HL-60 (cell line): Measurements from ENCODE around the gene ERC2.
A peak's percentile ranks its signal among the peaks of the same experiment; 100 is the strongest.

Source experiments
- DNase-seq, 2 experiments: peaks; one replicate each; pipeline ENCODE4 v3.0.0-alpha.2; 2010 to 2020; ENCODE audit warnings: low read depth in 1 of 2, low spot score in 1 of 2
- H3K27ac ChIP-seq: fragments of 250-450 bp; sonication (Bioruptor Pico); replicated peaks from 2 replicates; pipeline ENCODE4 v1.5.1; 2020; ENCODE audit warnings: mild to moderate bottlenecking, moderate library complexity
- H3K27me3 ChIP-seq: fragments of 250-450 bp; sonication (Bioruptor Pico); 2 replicates; pipeline ENCODE4 v1.5.1; 2021; ENCODE audit warnings: mild to moderate bottlenecking, moderate library complexity; ENCODE audit not compliant: insufficient read depth, poor library complexity, severe bottlenecking
- H3K4me3 ChIP-seq: replicated peaks from 2 replicates; pipeline ENCODE4 v1.5.1; 2011; ENCODE audit warnings: mild to moderate bottlenecking, control low read depth, low read length; ENCODE audit not compliant: insufficient read depth
- GABPA ChIP-seq: IDR thresholded peaks from 2 replicates; pipeline ENCODE4 v1.6.1; 2012; ENCODE audit warnings: low read depth
- POLR2AphosphoS5 ChIP-seq: IDR thresholded peaks from 2 replicates; pipeline ENCODE4 v1.6.1; 2012; ENCODE audit warnings: low read depth
- SPI1 ChIP-seq: IDR thresholded peaks from 2 replicates; pipeline ENCODE4 v1.6.1; 2012; ENCODE audit warnings: low read depth, mild to moderate bottlenecking, borderline replicate concordance
- TF ChIP-seq, protein P1 (sequence below): IDR thresholded peaks from one replicate; pipeline ENCODE4 v1.5.1; 2011; ENCODE audit warnings: low read length, control low read depth, inconsistent platforms; ENCODE audit not compliant: insufficient read depth
- TF ChIP-seq, protein P2 (sequence below): IDR thresholded peaks from 2 replicates; pipeline ENCODE4 v1.6.1; 2012; ENCODE audit warnings: low read depth; ENCODE audit not compliant: insufficient replicate concordance

The ERC2 gene

DNA sequence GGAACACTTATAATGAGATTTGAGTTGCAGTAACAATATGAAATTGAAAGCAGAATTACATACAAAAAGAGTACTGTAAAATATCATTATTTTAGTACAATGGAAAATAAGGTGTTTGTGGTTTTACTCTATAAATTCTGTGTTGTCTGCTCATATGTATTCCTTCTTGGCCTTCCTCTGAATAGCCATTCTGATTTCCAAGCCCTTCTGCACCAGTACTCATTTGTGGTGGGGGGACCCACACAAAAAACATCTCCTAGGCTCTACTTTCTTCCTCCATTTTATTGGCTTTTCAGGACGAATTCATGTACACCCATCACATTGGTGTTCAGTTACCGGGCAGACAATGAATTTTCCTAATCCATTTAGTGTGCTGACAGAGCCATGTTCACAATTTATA, 338.2 kb downstream of the ERC2 start:
- no peak for TF ChIP-seq GABPA
- TF ChIP-seq POLR2AphosphoS5, result no peak
- TF ChIP-seq, protein P1, sequence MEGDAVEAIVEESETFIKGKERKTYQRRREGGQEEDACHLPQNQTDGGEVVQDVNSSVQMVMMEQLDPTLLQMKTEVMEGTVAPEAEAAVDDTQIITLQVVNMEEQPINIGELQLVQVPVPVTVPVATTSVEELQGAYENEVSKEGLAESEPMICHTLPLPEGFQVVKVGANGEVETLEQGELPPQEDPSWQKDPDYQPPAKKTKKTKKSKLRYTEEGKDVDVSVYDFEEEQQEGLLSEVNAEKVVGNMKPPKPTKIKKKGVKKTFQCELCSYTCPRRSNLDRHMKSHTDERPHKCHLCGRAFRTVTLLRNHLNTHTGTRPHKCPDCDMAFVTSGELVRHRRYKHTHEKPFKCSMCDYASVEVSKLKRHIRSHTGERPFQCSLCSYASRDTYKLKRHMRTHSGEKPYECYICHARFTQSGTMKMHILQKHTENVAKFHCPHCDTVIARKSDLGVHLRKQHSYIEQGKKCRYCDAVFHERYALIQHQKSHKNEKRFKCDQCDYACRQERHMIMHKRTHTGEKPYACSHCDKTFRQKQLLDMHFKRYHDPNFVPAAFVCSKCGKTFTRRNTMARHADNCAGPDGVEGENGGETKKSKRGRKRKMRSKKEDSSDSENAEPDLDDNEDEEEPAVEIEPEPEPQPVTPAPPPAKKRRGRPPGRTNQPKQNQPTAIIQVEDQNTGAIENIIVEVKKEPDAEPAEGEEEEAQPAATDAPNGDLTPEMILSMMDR, result no peak
- no peak for TF ChIP-seq SPI1
- TF ChIP-seq, protein P2, sequence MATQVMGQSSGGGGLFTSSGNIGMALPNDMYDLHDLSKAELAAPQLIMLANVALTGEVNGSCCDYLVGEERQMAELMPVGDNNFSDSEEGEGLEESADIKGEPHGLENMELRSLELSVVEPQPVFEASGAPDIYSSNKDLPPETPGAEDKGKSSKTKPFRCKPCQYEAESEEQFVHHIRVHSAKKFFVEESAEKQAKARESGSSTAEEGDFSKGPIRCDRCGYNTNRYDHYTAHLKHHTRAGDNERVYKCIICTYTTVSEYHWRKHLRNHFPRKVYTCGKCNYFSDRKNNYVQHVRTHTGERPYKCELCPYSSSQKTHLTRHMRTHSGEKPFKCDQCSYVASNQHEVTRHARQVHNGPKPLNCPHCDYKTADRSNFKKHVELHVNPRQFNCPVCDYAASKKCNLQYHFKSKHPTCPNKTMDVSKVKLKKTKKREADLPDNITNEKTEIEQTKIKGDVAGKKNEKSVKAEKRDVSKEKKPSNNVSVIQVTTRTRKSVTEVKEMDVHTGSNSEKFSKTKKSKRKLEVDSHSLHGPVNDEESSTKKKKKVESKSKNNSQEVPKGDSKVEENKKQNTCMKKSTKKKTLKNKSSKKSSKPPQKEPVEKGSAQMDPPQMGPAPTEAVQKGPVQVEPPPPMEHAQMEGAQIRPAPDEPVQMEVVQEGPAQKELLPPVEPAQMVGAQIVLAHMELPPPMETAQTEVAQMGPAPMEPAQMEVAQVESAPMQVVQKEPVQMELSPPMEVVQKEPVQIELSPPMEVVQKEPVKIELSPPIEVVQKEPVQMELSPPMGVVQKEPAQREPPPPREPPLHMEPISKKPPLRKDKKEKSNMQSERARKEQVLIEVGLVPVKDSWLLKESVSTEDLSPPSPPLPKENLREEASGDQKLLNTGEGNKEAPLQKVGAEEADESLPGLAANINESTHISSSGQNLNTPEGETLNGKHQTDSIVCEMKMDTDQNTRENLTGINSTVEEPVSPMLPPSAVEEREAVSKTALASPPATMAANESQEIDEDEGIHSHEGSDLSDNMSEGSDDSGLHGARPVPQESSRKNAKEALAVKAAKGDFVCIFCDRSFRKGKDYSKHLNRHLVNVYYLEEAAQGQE, result no peak
- Histone ChIP-seq H3K27me3 (peaks cover 24% of the 10 kb centered on the region), H3K4me3 (no peak overlapping the region), H3K27ac (no peak overlapping the region)
- no peak for DNase-seq

DNA sequence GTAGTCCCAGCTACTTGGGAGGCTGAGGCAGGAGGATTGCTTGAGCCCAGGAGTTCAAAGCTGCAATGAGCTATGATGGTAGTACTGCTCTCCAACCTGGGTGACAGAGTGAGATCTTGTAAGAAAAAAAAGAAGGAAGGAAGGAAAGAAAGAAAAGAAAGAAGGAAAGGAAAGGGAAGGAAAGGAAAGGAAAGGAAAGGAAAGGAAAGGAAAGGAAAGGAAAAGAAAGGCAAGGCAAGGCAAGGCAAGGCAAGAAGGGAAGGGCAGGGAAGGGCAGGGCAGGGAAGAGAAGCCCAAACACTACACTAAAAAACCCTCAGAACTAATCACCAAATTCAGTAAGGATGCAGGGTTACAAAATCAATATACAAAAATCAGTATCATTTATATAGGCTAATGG, 341.6 kb downstream of the ERC2 start:
- no peak overlapping the region for H3K27ac ChIP-seq
- TF ChIP-seq, protein P2, result no peak
- TF ChIP-seq, protein P1, result no peak
- TF ChIP-seq GABPA (no peak), SPI1 (no peak), POLR2AphosphoS5 (no peak)
- no peak overlapping the region for H3K4me3 ChIP-seq
- DNase-seq, result no peak
- H3K27me3 ChIP-seq, result peaks cover 19% of the 10 kb centered on the region

DNA sequence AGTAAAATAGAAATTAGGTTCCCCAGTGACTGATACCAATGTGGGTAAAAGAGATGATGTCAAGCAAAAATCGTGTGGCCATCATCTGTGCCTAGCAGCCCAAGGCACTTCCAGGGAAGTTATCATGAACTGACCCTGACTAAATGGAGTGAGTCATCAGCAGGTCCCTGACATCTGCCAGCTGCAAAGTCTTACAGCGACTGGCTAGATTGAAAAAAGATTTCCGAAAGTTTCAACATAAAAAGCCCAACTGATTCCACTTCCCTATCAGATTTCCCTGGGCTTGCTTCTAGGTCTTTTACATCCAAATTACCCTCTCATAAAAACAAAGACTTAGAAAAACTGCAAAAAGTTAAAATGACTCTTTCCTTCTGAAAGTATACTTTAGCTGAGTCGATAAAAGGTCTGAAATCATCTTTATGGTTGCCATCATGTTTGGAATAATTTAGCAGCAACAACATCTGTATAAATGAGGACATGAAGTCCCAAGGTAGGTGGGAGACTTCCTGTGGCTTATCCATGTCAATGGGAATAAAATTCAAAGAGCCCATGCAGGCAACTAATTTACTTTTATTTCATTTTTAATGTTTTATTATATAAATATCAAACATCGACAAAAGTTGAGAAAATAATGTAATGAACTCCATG, 342.8 kb downstream of the ERC2 start:
- no peak overlapping the region for H3K4me3 ChIP-seq
- H3K27ac ChIP-seq, result no peak overlapping the region
- H3K27me3 ChIP-seq, result peaks cover 10% of the 10 kb centered on the region
- DNase-seq, result peak in 1 of 2 experiments; percentile 77
- TF ChIP-seq, protein P1, result no peak
- TF ChIP-seq, protein P2, result no peak
- TF ChIP-seq GABPA (no peak), SPI1 (no peak), POLR2AphosphoS5 (no peak)
